Medulla oblongata (tissue), 1 donor: ENCODE data around the gene CELF5.

Source experiments
- DNase-seq: peaks from one replicate; pipeline ENCODE4 v3.0.0-alpha.2; 2015; ENCODE audit errors: extremely low spot score

CELF5 gene

GRCh38 chr19:3224346-3225168 is at the start of gene CELF5:
CELF5 (plus strand) TSS chr19:3224661; CDS start chr19:3224740, 79 bp downstream.
- peak; percentile 33 for DNase-seq

- DNase-seq = no peak
These were observed 48.4 kb upstream of the CELF5 start for GRCh38 chr19:3175781-3176714.

GRCh38 chr19:3176715-3177501 is 47.6 kb upstream of the CELF5 start:
- no peak for DNase-seq

- no peak for DNase-seq
These were observed 46.0 kb upstream of the CELF5 start, which contains the start of gene S1PR4 for GRCh38 chr19:3178377-3178972. S1PR4 (plus strand) TSS chr19:3178769; CDS start chr19:3178793, 24 bp downstream.

- DNase-seq = no peak
These were observed 45.3 kb upstream of the CELF5 start for GRCh38 chr19:3178973-3179738.

GRCh38 chr19:3179739-3180293 is 44.6 kb upstream of the CELF5 start:
- no peak for DNase-seq

GRCh38 chr19:3183721-3184641 is 40.5 kb upstream of the CELF5 start:
- no peak for DNase-seq

GRCh38 chr19:3184847-3185460 is 39.5 kb upstream of the CELF5 start:
- DNase-seq = no peak

GRCh38 chr19:3185461-3186159 is 38.9 kb upstream of the CELF5 start, which contains the start of gene NCLN:
NCLN (plus strand) TSS chr19:3185930; CDS start chr19:3186031, 101 bp downstream.
- peak; percentile 99 for DNase-seq

- DNase-seq = no peak
These were observed 38.2 kb upstream of the CELF5 start for GRCh38 chr19:3186160-3186688.

- no peak for DNase-seq
These were observed 37.4 kb upstream of the CELF5 start for GRCh38 chr19:3186891-3187661.

- DNase-seq = no peak
These were observed 36.6 kb upstream of the CELF5 start for GRCh38 chr19:3187662-3188511.

GRCh38 chr19:3188627-3189596 is 35.5 kb upstream of the CELF5 start:
- no peak for DNase-seq

- DNase-seq = no peak
These were observed 34.6 kb upstream of the CELF5 start for GRCh38 chr19:3189702-3190469.
